Stimulated activated CD4-positive, alpha-beta T cell treated with anti-CD3 and anti-CD28 coated beads, Interleukin-2, amount 100 ng/mL, for 24 hours (primary cell): ENCODE measurements around the gene FMNL2.

Source experiments
- DNase-seq, 2 donors: peaks; one replicate each; pipeline ENCODE4 v3.0.0-alpha.2; 2020

Gene FMNL2

GRCh38 chr2:152623775-152624174, 288.8 kb downstream of the FMNL2 start:
- no peak for DNase-seq

- no peak for DNase-seq
Observed at GRCh38 chr2:152624805-152625204, 289.8 kb downstream of the FMNL2 start.

GRCh38 chr2:152626911-152627339, 292.0 kb downstream of the FMNL2 start:
- no peak for DNase-seq

DNA sequence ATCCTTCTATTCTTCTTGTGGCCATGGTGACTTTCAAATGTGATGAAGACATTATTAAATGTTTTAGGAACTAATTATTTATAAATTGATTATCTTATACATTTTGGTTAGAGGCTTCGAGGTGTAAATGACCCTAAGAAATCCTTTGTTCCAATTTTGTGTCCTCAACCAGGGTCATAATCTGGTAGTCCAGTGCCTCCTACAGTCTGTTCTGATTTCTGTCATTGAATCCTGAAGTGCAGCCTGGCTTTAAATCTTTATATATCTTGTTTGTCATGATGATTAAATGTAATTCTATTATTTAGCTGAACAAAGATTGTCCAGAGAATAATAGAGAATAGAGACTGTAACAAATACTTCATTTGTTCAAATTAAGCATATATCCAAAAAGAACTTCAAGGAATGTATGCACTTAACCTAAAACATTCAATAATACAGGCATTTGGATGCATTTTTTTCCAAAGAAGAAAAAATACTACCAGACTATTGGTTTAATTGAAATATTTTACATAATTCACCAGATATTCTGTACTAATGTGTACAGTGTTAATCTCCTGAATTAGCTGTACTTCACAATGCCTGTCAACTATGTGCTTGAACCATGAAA, 292.5 kb downstream of the FMNL2 start:
- no peak for DNase-seq

DNA sequence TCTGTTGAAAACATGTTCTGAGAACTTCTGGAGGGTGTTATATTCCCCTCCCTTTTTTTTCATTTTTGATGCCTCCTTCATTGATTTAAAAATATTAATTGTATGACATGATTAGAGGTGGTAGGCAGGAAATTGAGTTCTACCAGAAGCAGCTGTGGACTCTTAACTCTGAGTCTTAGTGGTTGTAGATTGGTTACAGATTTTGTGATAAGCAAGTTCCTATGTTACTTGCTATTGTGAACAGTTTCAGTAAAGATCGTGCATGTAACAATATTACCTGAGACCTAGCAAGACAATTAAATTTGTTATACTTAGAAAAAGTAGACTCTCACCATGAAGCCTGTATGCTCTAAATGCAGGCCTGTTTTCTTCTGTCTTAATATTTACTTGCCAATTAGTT, 294.2 kb downstream of the FMNL2 start:
- DNase-seq: no peak

- DNase-seq: no peak
Observed at GRCh38 chr2:152630466-152630865, 295.5 kb downstream of the FMNL2 start.

DNA sequence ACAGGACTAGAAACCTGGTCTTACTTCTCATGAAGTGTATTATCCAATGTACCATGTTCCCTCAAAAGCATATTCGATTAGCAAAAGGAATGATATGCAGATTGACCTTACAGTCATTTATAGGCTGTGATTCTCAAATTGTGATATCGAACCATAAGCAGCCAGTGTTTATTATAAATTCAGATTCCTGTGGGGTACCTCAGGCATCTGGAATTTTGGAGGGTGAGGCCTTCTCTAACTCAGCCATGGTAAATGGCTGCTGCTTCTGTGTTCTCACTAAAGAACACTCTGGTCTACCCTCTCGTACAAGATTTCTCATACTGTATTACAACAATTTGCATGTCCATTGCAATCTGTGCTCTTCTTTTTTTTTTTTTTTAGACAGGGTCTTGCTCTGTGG, 297.8 kb downstream of the FMNL2 start:
- no peak for DNase-seq

DNA sequence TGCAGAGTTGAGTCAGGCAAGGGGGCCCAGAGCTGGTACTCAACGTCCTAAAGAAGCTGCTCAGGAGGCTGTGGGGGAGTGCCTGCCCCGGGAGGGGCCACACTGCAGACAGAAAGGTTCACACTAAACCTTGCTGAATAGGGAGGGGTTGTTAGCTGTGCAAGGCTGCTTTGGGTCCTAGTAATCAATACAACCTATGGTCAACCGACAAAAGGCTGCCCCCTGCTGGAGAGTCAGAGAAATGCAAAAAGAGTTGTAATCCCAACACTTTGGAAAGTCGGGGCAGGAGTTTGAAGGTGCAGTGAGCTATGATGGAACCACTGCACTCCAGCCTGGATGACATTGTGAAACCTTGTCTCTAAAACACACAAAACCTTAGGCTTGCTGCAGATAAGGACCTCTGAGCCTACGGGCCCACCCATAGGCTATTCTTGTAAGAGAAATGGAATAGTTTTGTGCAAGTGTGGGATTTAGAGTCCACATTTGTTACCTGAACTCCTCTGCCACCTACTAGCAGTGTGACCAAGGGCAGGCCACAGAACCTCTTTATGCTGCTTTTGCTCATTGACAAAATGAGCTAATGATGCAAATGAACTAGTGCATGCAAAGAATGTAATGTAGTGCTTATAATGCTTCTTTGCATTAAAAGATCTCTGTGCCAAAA, 300.8 kb downstream of the FMNL2 start:
- peak; percentile 72 to 79 for DNase-seq

GRCh38 chr2:152637251-152637650, 302.3 kb downstream of the FMNL2 start:
- DNase-seq: no peak

DNA sequence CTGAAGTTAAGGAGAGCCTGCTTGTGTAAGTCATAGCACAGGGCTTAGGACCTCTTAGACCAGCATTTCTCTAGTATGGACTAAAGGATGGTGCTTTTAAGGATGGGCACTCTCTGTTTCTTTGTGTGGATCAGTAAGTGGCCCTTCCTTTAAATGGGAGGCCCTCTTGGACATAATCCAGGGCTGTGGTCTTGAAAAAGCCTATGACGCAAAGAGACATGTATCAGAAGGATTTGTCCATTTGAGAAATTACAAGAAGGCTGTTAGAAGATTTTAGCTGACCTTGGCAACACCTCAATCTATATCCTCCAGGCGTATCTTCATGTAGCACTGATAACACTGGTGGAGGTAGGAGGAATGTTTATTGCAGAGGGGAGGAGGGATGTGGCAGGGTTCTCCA, 303.1 kb downstream of the FMNL2 start:
- DNase-seq: no peak

GRCh38 chr2:152638590-152638989, 303.6 kb downstream of the FMNL2 start:
- no peak for DNase-seq

GRCh38 chr2:152644189-152644873, 309.4 kb downstream of the FMNL2 start:
- DNase-seq: no peak

DNA sequence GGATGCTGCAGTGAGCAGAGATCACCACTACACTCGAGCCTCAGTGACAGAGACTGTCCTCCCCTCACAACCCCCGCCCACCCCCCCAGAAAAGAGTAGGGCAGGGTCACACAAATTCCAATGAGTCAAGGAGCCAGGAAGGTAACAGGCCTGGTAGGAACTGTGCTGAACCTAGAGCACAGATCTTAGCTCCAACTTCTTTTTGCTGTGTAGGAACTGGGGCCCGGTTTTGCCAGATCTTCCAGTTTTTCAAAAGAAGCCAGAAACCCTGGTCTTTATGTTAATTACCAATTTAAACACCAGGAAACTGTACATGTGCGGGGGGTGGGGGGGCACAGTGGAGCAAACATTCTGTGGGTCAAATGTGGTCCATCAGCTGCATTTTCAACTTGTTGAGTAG, 311.3 kb downstream of the FMNL2 start:
- DNase-seq: no peak

DNA sequence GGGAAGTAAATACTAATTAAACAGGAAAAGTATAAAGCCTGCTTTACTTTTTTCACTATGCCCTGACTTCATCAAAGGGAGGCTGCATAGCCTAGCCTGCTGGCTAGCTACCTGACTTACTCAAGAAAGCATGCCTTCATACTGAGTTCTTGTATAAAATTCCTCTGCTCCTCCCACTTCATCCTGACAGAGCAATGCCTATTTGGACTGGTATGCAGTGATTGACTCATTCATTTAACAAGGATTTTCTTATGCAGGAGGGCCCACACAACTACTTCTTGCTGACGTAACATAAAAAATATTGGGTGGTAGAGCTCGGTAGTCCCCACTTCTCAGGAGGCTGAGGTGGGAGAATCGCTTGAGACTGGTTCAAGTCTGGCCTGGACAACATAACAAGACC, 311.8 kb downstream of the FMNL2 start:
- DNase-seq: no peak

- DNase-seq: no peak
Observed at GRCh38 chr2:152647552-152647951, 312.6 kb downstream of the FMNL2 start.

- no peak for DNase-seq
Observed at GRCh38 chr2:152648336-152648735, 313.4 kb downstream of the FMNL2 start.

DNA sequence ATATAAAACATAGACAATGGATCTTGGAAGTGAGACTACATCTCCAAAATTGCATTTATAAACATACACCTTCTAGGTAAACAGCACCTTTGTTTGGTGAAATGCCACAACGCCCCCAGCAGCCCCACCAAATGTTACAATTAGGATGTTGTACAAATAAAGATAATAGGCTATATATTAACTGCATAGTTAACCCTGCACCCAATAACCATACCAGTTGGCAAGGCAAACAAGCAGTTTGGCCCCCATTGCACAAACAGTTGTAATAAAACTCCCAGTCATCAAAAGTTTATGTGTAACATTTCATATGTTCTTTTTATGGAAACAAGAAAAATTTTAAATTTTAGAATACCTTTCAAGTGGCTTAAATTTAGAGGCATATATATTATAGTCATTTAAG, 315.0 kb downstream of the FMNL2 start:
- no peak for DNase-seq

DNA sequence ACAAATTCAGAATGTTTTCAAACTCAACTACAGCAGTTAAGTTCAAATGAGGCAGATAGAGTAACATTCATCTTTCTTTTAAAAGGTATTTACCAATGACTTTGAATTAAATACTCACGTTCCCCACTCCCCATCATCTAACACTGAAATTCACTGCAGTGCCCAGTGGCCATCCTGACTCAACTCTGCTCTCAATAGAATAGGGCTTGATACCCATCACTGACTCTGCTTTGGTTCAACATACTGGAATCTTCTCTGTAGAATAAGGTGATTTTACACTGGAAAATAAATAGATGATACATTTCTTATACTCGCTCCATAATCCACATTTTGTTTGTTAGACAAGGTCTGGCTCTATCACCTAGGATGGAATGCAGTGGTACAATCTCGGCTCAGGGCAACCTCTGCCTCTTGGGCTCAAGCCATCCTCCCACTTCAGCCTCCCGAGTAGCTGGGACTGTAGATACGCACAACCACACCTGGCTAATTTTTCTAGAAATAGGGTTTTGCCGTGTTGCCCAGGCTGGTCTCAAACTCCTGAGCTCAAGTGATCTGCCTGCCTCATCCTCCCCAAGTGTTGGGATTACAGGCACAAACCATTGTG, 315.9 kb downstream of the FMNL2 start:
- DNase-seq: no peak

- DNase-seq: no peak
Observed at GRCh38 chr2:152651834-152652233, 316.9 kb downstream of the FMNL2 start.

DNA sequence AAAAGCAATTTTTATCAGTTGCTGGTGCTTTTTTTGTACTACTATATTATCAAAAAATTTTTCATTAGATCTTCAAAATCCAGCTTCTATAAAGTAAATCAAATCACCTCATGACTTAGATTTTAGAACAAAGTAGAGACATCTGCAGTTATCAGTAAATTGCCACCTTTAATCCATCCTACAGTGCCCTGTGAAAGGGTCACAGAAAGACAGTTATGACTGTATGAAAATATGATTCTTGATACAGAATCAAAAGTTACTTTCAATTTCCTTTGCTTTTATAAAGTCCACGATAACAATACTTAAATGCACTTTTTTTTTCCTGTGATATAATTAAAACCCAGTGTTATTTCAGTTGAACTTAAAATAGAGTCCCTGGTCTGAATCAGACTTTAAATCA, 320.9 kb downstream of the FMNL2 start:
- no peak for DNase-seq

DNA sequence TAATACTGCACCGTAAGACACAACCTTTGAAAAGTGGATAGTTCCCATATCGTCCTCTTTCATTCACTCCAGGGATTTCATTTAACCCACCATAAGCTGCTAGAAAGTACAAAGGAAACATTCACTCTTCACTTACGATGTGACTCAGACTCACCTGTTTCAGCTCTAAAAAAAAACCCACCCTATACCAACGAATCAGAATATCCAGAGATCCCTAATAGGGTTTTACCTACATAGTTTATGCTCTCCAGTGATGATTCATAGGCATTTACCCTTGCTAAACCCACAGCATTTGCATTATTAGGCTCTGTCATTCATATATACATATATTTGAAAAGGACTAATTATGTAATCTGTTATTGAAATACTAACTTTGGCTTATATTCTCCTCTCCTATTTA, 322.1 kb downstream of the FMNL2 start:
- DNase-seq: no peak

GRCh38 chr2:152658221-152658620, 323.2 kb downstream of the FMNL2 start:
- no peak for DNase-seq

- DNase-seq: no peak
Observed at GRCh38 chr2:152661076-152661475, 326.1 kb downstream of the FMNL2 start.

DNA sequence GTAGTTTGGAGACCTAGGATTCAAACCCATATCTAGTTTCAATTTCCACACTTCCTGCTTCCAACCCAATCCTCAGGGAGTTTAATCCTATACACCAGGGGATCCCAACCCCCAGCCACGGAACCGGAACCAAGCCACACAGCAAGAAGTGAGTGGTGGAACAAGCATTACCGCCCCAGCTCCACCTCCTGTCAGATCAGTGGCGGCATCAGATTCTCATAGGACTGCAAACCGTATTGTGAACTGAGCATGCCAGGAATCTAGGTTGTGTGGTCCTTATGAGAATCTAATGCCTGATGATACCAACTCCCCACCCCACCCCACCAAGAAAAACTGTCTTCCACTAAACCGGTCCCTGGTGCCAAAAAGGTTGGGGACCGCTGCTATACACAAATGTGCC, 329.8 kb downstream of the FMNL2 start:
- no peak for DNase-seq
